Measurements from ENCODE around the gene CKM. TPM values are rescaled to one million over a fixed set of nuclear protein-coding genes. Genes with fewer than 3 reads are reported as not detected.
"Not testable (repeated sequence)": the region's sequence is repeated elsewhere in the genome, so short reads cannot be mapped to it uniquely, and the experiment has no call there.

Gene CKM
- total RNA-seq, 1 donor from 2014 or later: not detected

DNA sequence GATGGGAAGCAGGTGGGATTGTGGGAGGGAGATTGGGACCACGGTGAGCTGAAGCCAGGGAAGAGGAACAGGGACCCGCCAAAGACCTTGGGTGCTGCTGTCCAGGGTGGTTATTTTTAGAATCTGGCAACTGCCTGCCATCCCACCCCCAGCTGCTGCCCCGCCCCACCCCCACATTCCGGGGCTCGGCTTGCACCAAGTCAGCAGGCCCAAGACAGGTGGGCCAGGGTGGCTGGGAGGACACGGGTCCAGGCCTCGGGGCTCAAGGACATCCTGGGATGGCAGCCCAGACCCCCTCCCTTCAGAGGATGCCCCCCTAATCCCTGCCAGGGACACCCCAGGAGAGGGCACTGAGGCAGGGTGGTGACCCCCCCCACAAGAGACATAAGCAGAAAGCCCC is 827 bp downstream of the CKM start:
- intact Hi-C loops (cut with micrococcal nuclease): no loop called here

DNA sequence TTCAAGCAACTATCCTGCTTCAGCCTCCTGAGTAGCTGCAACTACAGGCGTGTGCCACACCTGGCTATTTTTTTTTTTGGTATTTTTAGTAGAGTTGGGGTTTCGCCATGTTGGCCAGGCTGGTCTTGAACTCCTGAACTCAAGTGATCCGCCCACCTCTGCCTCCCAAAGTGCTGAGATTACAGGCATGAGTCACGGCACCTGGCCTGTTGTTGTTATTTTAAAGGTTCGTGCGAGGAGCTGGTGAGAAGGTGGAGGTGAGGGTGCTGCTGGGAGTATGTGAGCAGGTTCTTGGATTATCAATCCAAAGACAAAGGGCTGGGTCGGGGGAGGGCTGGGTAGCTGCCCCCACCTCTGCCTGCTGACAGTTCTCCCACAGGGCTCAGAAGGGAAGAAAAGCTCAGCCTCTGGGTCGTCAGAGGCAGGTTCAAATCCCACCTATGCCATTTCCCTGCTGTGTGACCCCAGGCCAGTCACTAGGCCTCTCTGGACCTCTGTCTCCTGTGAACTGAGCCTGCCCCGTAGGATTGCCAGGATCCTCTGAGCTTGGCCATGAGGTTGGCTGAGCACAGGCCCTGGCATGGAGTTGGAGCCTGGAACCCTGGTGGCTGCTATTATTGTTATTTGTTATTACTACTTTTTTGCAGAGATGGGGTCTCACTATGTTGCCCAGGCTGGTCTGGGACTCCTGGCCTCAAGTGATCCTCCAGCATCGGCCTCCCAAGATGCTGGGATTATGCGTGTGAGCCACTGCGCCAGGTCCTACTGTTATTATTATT is 1.5 kb downstream of the CKM start:
- intact Hi-C loops (cut with micrococcal nuclease): no loop called here

DNA sequence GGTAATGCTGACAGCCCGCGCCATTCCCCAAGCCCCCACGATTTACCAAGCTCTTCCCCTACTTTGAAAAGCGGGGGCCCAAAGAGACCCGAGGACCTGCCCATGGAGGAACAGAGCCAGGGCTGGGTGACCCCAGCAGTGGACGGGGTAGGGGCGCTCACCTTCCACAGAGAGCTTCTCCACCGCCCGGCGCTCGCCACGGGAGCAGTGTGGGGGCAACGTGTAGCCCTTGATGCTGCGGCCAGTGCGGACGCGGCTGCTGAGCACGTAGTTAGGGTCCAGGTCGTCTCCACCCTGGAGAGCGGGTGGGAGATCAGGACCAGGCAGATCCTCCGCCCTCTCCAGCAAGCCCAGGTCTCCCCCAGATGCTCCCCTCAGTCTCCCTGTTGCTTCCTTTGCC is 7.4 kb downstream of the CKM start:
- intact Hi-C loops (cut with micrococcal nuclease): no loop called here

DNA sequence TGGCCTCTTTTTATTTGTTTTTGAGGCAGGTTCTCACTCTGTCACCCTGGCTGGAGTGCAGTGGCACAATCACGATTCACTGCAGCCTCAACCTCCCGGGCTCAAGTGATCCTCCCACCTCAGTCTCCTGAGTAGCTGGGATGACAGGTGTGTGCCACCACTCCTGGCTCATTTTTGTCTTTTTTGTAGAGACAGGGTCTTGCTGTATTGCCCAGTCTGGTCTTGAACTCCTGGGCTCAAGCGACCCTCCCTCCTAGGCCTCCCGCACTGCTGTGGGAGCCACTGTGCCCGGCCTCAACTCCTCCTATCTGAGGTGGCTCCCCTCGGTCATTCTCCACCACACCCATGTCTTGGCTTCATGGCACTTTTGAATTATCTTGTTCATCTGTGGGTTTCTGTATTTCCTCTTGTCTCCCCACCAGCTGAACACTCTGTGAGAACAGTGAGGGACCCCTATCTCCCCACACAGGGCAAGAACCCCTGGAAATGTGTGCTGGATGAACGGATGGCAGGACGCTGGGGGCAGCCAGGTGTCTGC is 7.9 kb downstream of the CKM start:
- intact Hi-C loops (cut with micrococcal nuclease): no loop called here

DNA sequence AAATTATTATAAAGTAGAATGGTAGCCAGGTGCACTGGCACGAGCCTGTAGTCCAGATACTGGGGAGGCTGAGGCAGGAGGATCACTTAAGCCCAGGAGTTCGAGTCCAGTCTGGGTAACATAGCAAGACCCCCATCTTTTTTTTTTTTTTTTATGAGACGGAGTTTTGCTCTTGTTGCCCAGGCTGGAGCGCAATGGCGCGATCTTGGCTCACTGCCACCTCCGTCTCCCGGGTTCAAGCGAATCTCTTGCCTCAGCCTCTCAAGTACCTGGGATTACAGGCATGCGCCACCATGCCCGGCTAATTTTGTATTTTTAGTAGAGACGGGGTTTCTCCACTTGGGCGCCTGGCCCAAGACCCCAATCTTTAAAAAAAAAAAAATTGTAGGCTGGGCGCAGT is 10.4 kb downstream of the CKM start:
- intact Hi-C loops (cut with micrococcal nuclease): not testable (repeated sequence)

DNA sequence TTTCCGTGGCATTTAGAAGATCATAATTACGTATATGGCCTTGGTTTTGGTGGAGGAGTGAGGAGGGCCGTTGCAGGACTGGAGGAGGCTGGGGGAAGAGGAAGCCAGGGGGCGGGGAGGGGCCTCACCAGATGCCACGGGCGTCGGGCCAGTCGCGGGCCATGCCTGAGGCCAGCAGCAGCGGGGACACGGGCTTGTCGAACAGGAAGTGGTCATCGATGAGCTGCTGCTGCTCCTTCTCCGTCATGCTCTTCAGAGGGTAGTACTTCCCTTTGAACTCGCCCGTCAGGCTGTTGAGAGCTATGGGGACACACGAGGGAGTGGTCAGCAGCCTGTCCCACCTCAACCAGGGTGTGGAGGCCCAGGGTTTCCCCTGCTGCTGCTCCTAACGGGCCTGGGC is 11.1 kb downstream of the CKM start:
- intact Hi-C loops (cut with micrococcal nuclease): no loop called here

DNA sequence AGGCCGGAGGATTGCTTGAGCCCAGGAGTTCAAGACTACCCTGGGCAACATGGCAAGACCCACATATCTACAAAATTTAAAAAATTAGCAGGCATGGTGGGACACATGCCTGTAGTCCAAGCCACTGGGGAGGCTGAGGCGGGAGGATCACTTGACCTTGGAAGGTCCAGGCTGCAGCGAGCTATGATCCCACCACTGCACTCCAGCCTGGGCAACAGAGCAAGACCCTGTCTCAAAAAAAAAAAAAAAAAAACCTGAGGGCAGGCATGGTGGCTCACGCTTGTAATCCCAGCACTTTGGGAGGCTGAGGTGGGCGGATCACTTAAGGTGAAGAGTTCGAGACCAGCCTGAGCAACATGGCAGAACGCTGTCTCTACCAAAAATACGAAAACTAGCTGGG is 13.4 kb downstream of the CKM start:
- intact Hi-C loops (cut with micrococcal nuclease): not testable (repeated sequence)

DNA sequence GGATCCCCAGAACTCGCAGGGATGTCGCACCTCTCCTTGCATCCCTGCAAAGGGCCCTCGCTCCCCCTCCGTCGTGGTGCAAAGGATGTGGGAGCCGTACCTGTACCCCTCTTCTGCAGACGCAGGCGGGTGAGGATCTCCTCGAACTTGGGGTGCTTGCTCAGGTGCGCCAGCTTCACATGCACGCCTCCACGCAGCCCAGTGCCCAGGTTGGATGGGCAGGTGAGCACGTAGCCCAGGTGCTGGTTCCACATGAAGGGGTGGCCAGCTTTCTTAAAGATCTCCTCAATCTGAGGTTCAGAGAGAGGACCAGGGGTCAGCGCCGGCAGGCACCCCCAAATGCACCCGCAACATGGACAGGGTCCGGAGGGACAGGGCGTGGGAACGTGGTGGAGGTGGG is 15.3 kb downstream of the CKM start:
- intact Hi-C loops (cut with micrococcal nuclease): no loop called here

DNA sequence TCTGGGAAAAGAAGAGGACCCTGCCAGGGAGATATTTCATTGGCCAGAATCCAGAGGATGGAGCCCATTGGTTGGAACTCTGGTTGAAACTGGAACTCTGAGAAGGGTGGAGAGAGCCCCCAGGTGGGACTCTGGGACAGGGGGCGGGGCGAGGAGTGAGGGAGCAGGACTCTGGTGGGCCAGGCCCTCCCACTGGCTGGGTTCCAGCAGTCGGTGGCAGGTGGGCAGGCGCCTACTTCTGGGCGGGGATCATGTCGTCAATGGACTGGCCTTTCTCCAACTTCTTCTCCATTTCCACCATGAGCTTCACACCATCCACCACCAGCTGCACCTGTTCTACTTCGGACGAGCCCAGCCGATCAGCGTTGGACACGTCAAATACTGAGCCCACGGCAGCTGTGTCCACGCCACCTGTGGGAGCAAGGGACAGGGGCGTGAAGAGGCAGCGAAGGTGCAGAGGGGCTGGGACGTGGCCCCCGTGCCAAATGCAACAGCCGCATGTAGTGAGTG is 16.1 kb downstream of the CKM start:
- intact Hi-C loops (cut with micrococcal nuclease): no loop called here

DNA sequence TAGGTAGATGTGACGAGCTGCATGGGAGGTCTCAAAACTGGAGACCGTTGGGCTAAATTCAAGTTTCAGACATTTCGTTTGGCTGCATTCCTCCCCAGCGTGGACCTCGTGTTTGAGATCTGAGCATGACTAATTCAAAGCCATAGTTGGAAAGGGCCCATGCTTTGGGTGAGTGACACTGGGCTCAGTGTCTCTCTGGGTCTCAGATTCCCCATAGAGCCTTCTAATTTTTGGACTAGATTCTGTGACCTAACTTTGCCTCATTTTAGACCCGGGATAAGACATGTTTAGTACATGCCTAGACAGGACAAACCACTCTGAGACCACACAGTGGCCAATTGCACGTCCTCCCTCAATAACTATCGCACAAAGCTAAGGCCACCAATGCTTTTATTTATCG is 16.6 kb downstream of the CKM start:
- intact Hi-C loops (cut with micrococcal nuclease): no loop called here

DNA sequence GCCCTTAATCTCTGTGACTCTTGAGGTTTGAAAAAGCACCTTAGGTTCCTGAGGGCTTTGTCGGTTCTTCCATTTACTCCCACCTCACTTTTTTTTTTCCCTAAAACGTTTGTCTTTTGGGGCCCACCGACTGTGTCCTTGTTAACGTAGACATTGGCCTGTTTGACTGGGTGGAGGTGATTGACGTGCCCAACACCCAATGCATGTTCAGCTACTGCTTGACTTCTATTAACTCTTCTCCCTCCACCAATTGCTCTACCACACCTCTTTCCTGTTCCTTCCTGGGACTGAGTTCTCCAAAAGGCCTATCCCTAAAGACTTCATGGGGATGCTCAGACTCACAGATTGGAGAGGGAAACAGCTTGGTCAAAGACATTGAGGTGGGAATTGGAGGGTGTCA is 17.3 kb downstream of the CKM start:
- intact Hi-C loops (cut with micrococcal nuclease): no loop called here

DNA sequence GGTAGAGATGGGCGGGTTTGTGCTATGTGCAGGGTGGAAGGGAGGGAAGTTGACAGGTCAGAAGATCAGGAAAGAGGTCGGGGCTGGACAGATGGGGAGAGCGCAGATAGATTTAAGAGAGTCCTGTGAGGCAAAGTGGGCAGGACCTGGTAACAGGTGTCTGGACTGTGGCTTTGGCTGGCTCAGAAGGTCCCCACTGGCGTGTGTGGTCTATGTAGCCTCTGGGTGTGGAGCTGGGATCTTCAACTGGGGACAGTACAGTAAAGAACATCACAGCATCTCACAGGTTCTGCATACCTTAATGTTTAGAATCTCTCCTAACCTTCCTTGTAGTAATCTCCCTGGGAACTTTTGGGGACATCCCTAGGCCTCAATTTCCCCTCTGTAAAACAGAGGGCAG is 17.7 kb downstream of the CKM start:
- intact Hi-C loops (cut with micrococcal nuclease): no loop called here

DNA sequence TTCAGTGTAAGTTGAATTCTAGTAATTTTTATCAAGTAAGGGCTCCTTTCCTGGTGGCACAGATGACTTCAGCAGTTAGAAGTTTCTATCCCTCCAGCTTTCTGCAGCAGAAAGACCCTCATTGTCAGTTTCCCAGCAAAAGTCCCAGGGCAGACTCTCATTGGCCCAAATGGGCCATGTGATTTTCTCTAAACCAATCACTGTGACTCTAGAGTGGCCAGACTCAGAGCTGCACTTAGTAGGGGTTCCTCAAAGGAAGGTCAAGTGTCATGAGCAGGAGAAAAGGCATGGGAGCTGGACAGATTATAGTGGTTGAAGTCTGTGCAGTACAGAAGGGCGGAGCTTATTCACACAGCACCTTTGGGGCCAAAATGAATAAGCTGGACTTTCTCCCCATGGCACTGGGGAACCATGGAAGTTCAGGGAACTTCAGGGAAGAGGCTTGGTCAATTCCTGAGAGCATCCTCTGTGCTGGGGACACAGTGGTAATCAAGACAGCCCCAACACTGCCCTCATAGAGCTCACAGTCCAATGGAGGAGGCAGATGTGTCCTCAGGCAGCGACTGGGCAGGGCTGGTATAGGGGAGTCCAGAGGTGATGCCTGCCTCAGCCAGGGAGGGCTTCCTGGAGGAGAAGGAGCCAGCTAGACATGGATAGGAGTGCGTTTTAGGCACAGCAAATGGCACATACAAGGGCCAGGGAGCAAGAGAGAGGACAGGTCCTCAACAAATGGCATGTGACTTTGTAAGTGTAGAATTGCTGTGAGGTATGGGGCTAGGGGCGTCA is 18.3 kb downstream of the CKM start:
- intact Hi-C loops (cut with micrococcal nuclease): no loop called here

DNA sequence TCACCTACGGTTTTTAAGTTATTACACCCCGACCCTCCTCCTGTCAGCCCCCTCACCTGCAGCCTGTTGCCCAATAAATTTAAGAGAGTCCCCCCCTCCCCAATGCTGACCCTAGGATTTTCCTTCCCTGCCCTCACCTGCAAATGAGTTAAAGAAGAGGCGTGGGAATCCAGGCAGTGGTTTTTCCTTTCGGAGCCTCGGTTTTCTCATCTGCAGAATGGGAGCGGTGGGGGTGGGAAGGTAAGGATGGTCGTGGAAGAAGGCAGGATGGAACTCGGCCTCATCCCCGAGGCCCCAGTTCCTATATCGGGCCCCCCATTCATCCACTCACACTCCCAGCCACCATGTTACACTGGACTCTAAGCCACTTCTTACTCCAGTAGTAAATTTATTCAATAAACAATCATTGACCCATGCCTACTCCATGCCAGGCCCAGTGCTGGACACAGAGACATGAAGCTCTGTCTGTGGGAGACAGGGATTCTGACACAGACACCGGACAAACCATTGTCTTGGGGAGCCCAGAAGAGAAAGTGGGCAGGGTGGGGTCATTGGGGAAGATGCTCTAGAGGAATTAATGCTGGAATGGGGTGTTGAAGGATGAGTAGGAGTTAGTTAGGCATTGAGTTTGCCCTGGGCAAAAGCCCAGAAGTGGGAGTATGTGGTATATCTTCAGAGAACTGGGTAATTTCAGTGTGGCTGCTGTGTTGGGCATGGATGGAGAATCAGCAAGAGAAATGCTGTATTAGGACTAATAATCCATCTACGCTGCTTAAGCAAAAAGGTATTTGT is 19.2 kb downstream of the CKM start:
- intact Hi-C loops (cut with micrococcal nuclease): no loop called here

DNA sequence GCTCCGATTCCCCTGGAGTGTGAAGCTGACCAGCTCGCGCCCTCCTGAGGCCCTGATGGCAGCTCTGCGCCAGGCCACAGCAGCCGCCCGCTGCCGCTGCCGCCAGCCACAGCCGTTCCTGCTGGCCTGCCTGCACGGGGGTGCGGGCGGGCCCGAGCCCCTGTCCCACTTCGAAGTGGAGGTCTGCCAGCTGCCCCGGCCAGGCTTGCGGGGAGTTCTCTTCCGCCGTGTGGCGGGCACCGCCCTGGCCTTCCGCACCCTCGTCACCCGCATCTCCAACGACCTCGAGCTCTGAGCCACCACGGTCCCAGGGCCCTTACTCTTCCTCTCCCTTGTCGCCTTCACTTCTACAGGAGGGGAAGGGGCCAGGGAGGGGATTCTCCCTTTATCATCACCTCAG is 20.3 kb downstream of the CKM start:
- intact Hi-C loops (cut with micrococcal nuclease): no loop called here

DNA sequence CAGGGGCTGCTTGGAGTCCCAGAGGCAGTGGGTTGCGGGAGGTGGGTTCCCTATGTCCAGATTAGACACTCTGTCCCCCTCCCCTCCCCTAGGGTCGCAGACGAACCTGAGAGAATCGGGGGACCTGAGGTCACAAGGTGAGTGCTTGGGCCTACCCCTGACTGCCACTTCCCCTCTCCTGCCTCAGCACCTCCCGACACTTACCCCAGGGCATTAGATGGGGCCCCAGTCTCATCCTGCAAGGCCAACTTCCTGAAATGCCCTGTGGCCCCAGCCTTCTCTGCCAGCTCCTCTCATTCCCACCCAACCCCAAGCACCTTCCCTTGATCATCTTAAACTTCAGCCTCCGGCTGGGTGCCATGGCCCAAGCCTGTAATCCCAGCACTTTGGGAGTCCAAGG is 23.0 kb downstream of the CKM start:
- intact Hi-C loops (cut with micrococcal nuclease): no loop called here

DNA sequence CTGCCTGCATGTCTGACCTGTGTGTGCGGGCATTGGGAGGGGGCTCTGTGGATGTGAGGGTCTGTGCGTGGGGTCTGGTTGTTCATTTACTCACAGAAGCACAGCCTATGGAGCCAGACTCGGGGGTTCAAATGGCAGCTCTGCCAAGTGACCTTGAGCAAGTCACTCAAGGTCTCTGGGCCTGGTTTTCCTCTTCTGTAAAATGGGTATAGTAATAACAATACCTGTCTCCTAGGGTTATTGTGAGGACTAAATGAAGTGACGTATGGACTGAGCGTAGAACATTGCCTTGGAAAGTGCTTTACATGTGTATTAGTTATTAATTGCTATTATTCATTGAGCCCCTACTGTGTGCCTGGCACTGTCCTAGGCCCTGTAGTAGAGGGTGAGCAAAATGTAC is 24.4 kb downstream of the CKM start:
- intact Hi-C loops (cut with micrococcal nuclease): no loop called here

DNA sequence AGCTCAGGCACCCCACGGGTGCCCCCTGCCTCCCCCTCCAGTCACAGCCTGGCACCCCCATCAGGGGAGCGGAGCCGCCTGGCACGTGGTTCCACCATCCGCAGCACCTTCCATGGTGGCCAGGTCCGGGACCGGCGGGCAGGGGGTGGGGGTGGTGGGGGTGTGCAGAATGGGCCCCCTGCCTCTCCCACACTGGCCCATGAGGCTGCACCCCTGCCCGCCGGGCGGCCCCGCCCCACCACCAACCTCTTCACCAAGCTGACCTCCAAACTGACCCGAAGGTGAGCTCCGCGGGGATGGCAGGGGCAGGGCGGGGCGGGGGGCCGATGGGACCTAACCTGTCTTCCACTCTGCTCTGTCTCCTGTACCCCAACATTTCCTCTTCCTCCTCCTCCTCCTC is 25.0 kb downstream of the CKM start:
- intact Hi-C loops (cut with micrococcal nuclease): no loop called here

DNA sequence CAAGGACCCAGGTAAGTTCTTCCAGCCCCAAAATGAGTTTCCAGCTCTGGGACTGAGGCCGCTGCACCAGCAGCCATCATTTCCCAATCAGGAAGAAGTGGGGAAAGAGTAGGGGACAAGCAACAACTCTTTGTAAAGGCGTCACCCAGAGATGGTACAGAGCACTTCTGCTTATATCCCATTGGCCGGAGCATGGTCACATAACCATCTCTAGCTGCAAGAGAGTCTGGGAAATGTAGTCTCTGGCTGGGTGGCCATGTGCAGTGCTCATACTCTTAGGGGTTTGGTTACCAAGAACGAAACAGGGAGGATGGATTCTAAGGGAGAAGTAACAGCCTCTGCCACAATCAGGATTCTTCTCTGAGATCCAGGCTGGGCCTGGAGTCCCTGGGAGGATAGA is 26.3 kb downstream of the CKM start:
- intact Hi-C loops (cut with micrococcal nuclease): no loop called here

DNA sequence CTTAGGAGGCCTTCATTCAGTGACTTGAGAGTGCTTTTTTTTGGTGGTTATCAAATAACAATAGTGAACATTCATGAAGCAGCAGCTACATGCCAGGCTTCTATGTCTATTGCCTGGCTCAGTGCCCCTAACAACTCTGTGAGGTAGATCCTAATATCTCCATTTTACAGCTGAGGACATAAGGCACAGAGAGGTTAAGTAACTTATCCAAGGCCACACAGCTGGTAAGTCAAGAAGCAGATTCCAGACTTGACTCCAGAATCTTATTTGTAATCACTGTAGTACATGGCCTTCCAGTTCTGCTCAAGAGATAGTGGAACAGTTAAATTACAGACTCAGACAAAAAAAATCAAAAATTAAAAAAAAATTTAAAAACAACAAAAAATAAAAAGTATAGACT is 26.8 kb downstream of the CKM start:
- intact Hi-C loops (cut with micrococcal nuclease): no loop called here

DNA sequence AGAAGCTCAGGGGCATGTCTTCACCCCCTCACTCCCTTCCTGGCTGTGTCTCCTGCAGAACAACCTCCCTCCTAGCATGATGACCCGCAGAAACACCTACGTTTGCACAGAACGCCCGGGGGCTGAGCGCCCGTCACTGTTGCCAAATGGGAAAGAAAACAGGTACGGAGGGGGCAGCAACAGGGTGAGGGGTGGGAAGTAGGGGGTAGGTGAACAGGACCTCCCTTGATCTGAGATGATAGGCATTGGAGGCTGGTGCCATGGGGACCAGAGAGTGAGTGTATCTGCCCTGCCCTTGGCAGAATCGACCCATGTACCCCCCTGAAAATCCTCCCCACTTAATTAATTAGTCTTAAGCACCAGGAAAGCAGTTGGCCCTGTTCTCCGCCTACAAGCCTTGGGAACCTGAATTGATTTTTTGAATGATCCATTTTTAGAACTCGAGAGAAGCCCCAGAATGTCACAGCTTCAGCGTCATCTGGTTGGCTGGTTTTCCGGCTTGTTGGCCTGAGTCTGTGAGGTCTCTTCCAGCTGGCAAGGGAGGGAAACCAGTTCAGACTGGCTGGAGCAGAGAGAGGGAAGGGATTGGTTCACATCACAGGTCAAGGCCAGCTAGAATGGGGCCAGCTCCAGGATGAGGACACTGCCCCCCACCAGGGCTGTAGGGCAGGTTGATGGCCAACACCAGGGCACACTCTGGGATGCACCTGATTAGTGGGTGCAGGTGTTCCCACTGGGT is 28.2 kb downstream of the CKM start:
- intact Hi-C loops (cut with micrococcal nuclease): no loop called here
